CD8-positive, alpha-beta memory T cell (primary cell): Measurements from ENCODE around the gene GABBR2. TPM values are rescaled to one million over a fixed set of nuclear protein-coding genes. Genes with fewer than 3 reads are reported as not detected.

Source experiments
- CTCF ChIA-PET: fragments of 350-600 bp; sonication (Branson Sonifier 250); formaldehyde crosslinking; loops from one replicate; lab custom pipeline; 2021; ENCODE audit warnings: antibody characterized with exemption; lab: Charles Lee
- POLR2A ChIA-PET: fragments of 350-600 bp; sonication (Branson Sonifier 250); formaldehyde crosslinking; loops from one replicate; lab custom pipeline; 2021; ENCODE audit warnings: antibody characterized with exemption; lab: Charles Lee
- DNase-seq, 5 donors: peaks; one replicate each; pipeline versions ENCODE4 v3.0.0 to v3.0.0-alpha.2; 2020 to 2022; ENCODE audit warnings: mixed read lengths in 1 of 5
- H3K27ac ChIP-seq: one replicate; pipeline ENCODE4 v1.7.0; 2013; ENCODE audit warnings: low read depth, mild to moderate bottlenecking, low read length, moderate library complexity
- H3K27me3 ChIP-seq: 2 replicates; pipeline ENCODE4 v1.7.0; 2013; ENCODE audit warnings: low read length, mild to moderate bottlenecking; ENCODE audit not compliant: insufficient read depth, poor library complexity, severe bottlenecking
- H3K36me3 ChIP-seq: 2 replicates; pipeline ENCODE4 v1.7.0; 2013; ENCODE audit warnings: mild to moderate bottlenecking, low read length, moderate library complexity; ENCODE audit not compliant: insufficient read depth
- H3K4me1 ChIP-seq: 2 replicates; pipeline ENCODE4 v1.7.0; 2013; ENCODE audit warnings: mild to moderate bottlenecking, low read length, moderate library complexity; ENCODE audit not compliant: insufficient read depth
- H3K4me3 ChIP-seq: 2 replicates; pipeline ENCODE4 v1.7.0; 2013; ENCODE audit warnings: mild to moderate bottlenecking, low read length
- H3K9me3 ChIP-seq: 2 replicates; pipeline ENCODE4 v1.7.0; 2013; ENCODE audit warnings: mild to moderate bottlenecking, low read length
- H3K27ac Mint-ChIP-seq, 8 donors: one replicate each; pipeline ENCODE4 v1.8.0; 2020 to 2021; ENCODE audit warnings: mixed read lengths in 8 of 8, mild to moderate bottlenecking in 6 of 8, inconsistent platforms in 3 of 8, moderate library complexity in 3 of 8
- H3K27me3 Mint-ChIP-seq, 2 donors: one replicate each; pipeline ENCODE4 v1.8.0; 2020 to 2021; ENCODE audit warnings: mixed read lengths in 2 of 2, mild to moderate bottlenecking in 1 of 2, moderate library complexity in 1 of 2
- H3K36me3 Mint-ChIP-seq, 3 donors: one replicate each; pipeline ENCODE4 v1.8.0; 2020 to 2021; ENCODE audit warnings: mixed read lengths in 3 of 3, inconsistent platforms in 1 of 3, mild to moderate bottlenecking in 1 of 3
- H3K4me1 Mint-ChIP-seq, 3 donors: one replicate each; pipeline ENCODE4 v1.8.0; 2020 to 2021; ENCODE audit warnings: mixed read lengths in 3 of 3, inconsistent platforms in 1 of 3, mild to moderate bottlenecking in 1 of 3
- H3K4me3 Mint-ChIP-seq, 7 donors: one replicate each; pipeline ENCODE4 v1.8.0; 2020 to 2021; ENCODE audit warnings: mixed read lengths in 7 of 7, mild to moderate bottlenecking in 6 of 7, moderate library complexity in 4 of 7, inconsistent platforms in 2 of 7
- H3K9me3 Mint-ChIP-seq, 5 donors: one replicate each; pipeline ENCODE4 v1.8.0; 2020 to 2022; ENCODE audit warnings: mixed read lengths in 5 of 5, mild to moderate bottlenecking in 3 of 5, moderate library complexity in 2 of 5, inconsistent platforms in 1 of 5
- polyA plus RNA-seq: library from polyadenylated mRNA; unstranded; fragments of 300-500 nt; fragmentation: Illumina TruSeq; gene quantifications from one replicate; pipeline ENCODE4 v1.2.3, GENCODE V29; 2021
- total RNA-seq, 2 experiments: library from RNA; stranded (reverse); gene quantifications; one replicate each; pipeline ENCODE4 v1.2.3, GENCODE V29; 2021

GABBR2 gene
- total and polyA plus RNA-seq, 3 experiments from 2014 or later: not detected

- Mint-ChIP-seq H3K27me3 (peaks cover 8 to 25% of the 10 kb centered on the region in 2 donors), H3K4me3 (no peak overlapping the region), H3K9me3 (no peaks in the 10 kb centered on the region), H3K4me1 (no peaks in the 10 kb centered on the region), H3K27ac (no peak overlapping the region), H3K36me3 (no peaks in the 10 kb centered on the region)
- H3K9me3 ChIP-seq: no peaks in the 10 kb centered on the region
- H3K4me1 ChIP-seq: no peaks in the 10 kb centered on the region
- no peak overlapping the region for H3K27ac ChIP-seq
- H3K36me3 ChIP-seq: no peaks in the 10 kb centered on the region
- ChIA-PET CTCF (no interaction called here), POLR2A (no interaction called here)
- no peaks in the 10 kb centered on the region for H3K27me3 ChIP-seq
- no peak overlapping the region for H3K4me3 ChIP-seq
- DNase-seq: no peak
These were observed 98.5 kb downstream of the GABBR2 start for GRCh38 chr9:98610211-98610610.

GRCh38 chr9:98609646-98610045, 99.1 kb downstream of the GABBR2 start:
- POLR2A ChIA-PET: no interaction called here
- H3K27ac Mint-ChIP-seq: no peak overlapping the region
- Histone ChIP-seq H3K36me3 (no peaks in the 10 kb centered on the region), H3K4me1 (no peaks in the 10 kb centered on the region), H3K9me3 (no peaks in the 10 kb centered on the region), H3K4me3 (no peak overlapping the region), H3K27me3 (no peaks in the 10 kb centered on the region), H3K27ac (no peak overlapping the region)
- H3K9me3 Mint-ChIP-seq: no peaks in the 10 kb centered on the region
- H3K4me3 Mint-ChIP-seq: no peak overlapping the region
- no peaks in the 10 kb centered on the region for H3K4me1 Mint-ChIP-seq
- H3K27me3 Mint-ChIP-seq: peaks cover 8 to 25% of the 10 kb centered on the region in 2 donors
- DNase-seq: no peak
- H3K36me3 Mint-ChIP-seq: no peaks in the 10 kb centered on the region
- CTCF ChIA-PET: no interaction called here

GRCh38 chr9:98607787-98608186, 100.9 kb downstream of the GABBR2 start:
- Mint-ChIP-seq H3K36me3 (no peaks in the 10 kb centered on the region), H3K27me3 (peaks cover 9 to 21% of the 10 kb centered on the region in 2 donors), H3K4me3 (no peak overlapping the region), H3K4me1 (no peaks in the 10 kb centered on the region), H3K27ac (no peak overlapping the region), H3K9me3 (no peaks in the 10 kb centered on the region)
- Histone ChIP-seq H3K9me3 (no peaks in the 10 kb centered on the region), H3K27me3 (no peaks in the 10 kb centered on the region), H3K4me1 (no peaks in the 10 kb centered on the region), H3K36me3 (no peaks in the 10 kb centered on the region), H3K27ac (no peak overlapping the region), H3K4me3 (no peak overlapping the region)
- no peak for DNase-seq
- CTCF ChIA-PET: no interaction called here
- POLR2A ChIA-PET: no interaction called here

GRCh38 chr9:98607152-98607551, 101.6 kb downstream of the GABBR2 start:
- CTCF ChIA-PET: no interaction called here

GRCh38 chr9:98606730-98607129, 102.0 kb downstream of the GABBR2 start:
- H3K4me1 ChIP-seq: no peaks in the 10 kb centered on the region
- H3K27me3 Mint-ChIP-seq: peaks cover 9 to 24% of the 10 kb centered on the region in 2 donors
- no peaks in the 10 kb centered on the region for H3K9me3 ChIP-seq
- H3K4me1 Mint-ChIP-seq: no peaks in the 10 kb centered on the region
- no peak overlapping the region for H3K4me3 Mint-ChIP-seq
- H3K4me3 ChIP-seq: no peak overlapping the region
- H3K27ac ChIP-seq: no peak overlapping the region
- no peaks in the 10 kb centered on the region for H3K9me3 Mint-ChIP-seq
- no peaks in the 10 kb centered on the region for H3K27me3 ChIP-seq
- no peaks in the 10 kb centered on the region for H3K36me3 ChIP-seq
- H3K36me3 Mint-ChIP-seq: no peaks in the 10 kb centered on the region
- H3K27ac Mint-ChIP-seq: no peak overlapping the region
- CTCF ChIA-PET: no interaction called here
- POLR2A ChIA-PET: no interaction called here
- DNase-seq: no peak

More at GRCh38 chr9:98607152-98607551, 101.6 kb downstream of the GABBR2 start:
- Mint-ChIP-seq H3K27me3 (peaks cover 9 to 24% of the 10 kb centered on the region in 2 donors), H3K36me3 (no peaks in the 10 kb centered on the region), H3K9me3 (no peaks in the 10 kb centered on the region), H3K27ac (no peak overlapping the region), H3K4me3 (no peak overlapping the region), H3K4me1 (no peaks in the 10 kb centered on the region)
- no peaks in the 10 kb centered on the region for H3K27me3 ChIP-seq
- H3K36me3 ChIP-seq: no peaks in the 10 kb centered on the region
- DNase-seq: no peak
- no peak overlapping the region for H3K27ac ChIP-seq
- no peak overlapping the region for H3K4me3 ChIP-seq
- no peaks in the 10 kb centered on the region for H3K4me1 ChIP-seq
- no peaks in the 10 kb centered on the region for H3K9me3 ChIP-seq
- POLR2A ChIA-PET: no interaction called here

GRCh38 chr9:98605116-98605515, 103.6 kb downstream of the GABBR2 start:
- H3K9me3 ChIP-seq: no peaks in the 10 kb centered on the region
- ChIA-PET CTCF (no interaction called here), POLR2A (no interaction called here)
- H3K4me1 ChIP-seq: no peaks in the 10 kb centered on the region
- Mint-ChIP-seq H3K27me3 (peaks cover 7 to 16% of the 10 kb centered on the region in 2 donors), H3K4me1 (no peaks in the 10 kb centered on the region), H3K27ac (no peak overlapping the region), H3K9me3 (no peaks in the 10 kb centered on the region), H3K36me3 (no peaks in the 10 kb centered on the region), H3K4me3 (no peak overlapping the region)
- DNase-seq: no peak
- H3K4me3 ChIP-seq: no peak overlapping the region
- no peak overlapping the region for H3K27ac ChIP-seq
- H3K27me3 ChIP-seq: no peaks in the 10 kb centered on the region
- no peaks in the 10 kb centered on the region for H3K36me3 ChIP-seq

- CTCF ChIA-PET: no interaction called here
- no peaks in the 10 kb centered on the region for H3K4me1 ChIP-seq
These were observed 104.8 kb downstream of the GABBR2 start for GRCh38 chr9:98603821-98604383.

GRCh38 chr9:98602839-98603500, 105.8 kb downstream of the GABBR2 start:
- Histone ChIP-seq H3K36me3 (no peaks in the 10 kb centered on the region), H3K9me3 (no peaks in the 10 kb centered on the region), H3K27me3 (no peaks in the 10 kb centered on the region), H3K4me3 (no peak overlapping the region), H3K4me1 (no peaks in the 10 kb centered on the region), H3K27ac (no peak overlapping the region)
- no peaks in the 10 kb centered on the region for H3K36me3 Mint-ChIP-seq
- H3K27me3 Mint-ChIP-seq: peaks cover 5 to 10% of the 10 kb centered on the region in 2 donors
- no peak for DNase-seq
- ChIA-PET CTCF (no interaction called here), POLR2A (no interaction called here)
- no peaks in the 10 kb centered on the region for H3K4me1 Mint-ChIP-seq
- no peaks in the 10 kb centered on the region for H3K9me3 Mint-ChIP-seq
- no peak overlapping the region for H3K27ac Mint-ChIP-seq
- H3K4me3 Mint-ChIP-seq: no peak overlapping the region

More at GRCh38 chr9:98603821-98604383, 104.8 kb downstream of the GABBR2 start:
- H3K4me1 Mint-ChIP-seq: no peaks in the 10 kb centered on the region
- no peaks in the 10 kb centered on the region for H3K36me3 Mint-ChIP-seq
- Histone ChIP-seq H3K27me3 (no peaks in the 10 kb centered on the region), H3K27ac (no peak overlapping the region), H3K36me3 (no peaks in the 10 kb centered on the region), H3K4me3 (no peak overlapping the region), H3K9me3 (no peaks in the 10 kb centered on the region)
- no peak for DNase-seq
- H3K4me3 Mint-ChIP-seq: no peak overlapping the region
- H3K27me3 Mint-ChIP-seq: peaks cover 3 to 11% of the 10 kb centered on the region in 2 donors
- no peak overlapping the region for H3K27ac Mint-ChIP-seq
- POLR2A ChIA-PET: no interaction called here
- H3K9me3 Mint-ChIP-seq: no peaks in the 10 kb centered on the region
